Activated CD8-positive, alpha-beta T cell treated with anti-CD3 and anti-CD28 coated beads for 36 hours (primary cell): ENCODE measurements around the gene OVCA2. TPM values are rescaled to one million over a fixed set of nuclear protein-coding genes. Genes with fewer than 3 reads are reported as not detected.

Experiments used
- ATAC-seq: fragments of 200-7000 bp; cut with Tn5 transposase; one replicate; pipeline ENCODE4 v1.10.0; 2021; ENCODE audit warnings: mild to moderate bottlenecking, moderate library complexity
- CTCF ChIA-PET: fragments of 350-600 bp; sonication (Branson Sonifier 250); formaldehyde crosslinking; loops from one replicate; lab custom pipeline; 2021; ENCODE audit warnings: antibody characterized with exemption; lab: Charles Lee
- POLR2A ChIA-PET: fragments of 350-600 bp; sonication (Branson Sonifier 250); formaldehyde crosslinking; loops from one replicate; lab custom pipeline; 2021; ENCODE audit warnings: antibody characterized with exemption; lab: Charles Lee
- DNase-seq: peaks from one replicate; pipeline ENCODE4 v3.0.0-alpha.2; 2020
- H3K27ac Mint-ChIP-seq: one replicate; pipeline ENCODE4 v1.8.0; 2021; ENCODE audit warnings: mild to moderate bottlenecking, mixed read lengths
- H3K27me3 Mint-ChIP-seq: one replicate; pipeline ENCODE4 v1.8.0; 2021; ENCODE audit warnings: mixed read lengths
- H3K36me3 Mint-ChIP-seq: one replicate; pipeline ENCODE4 v1.8.0; 2021; ENCODE audit warnings: low read depth, mixed read lengths
- H3K4me1 Mint-ChIP-seq: one replicate; pipeline ENCODE4 v1.8.0; 2021; ENCODE audit warnings: low read depth, mixed read lengths
- H3K4me3 Mint-ChIP-seq: one replicate; pipeline ENCODE4 v1.8.0; 2021; ENCODE audit warnings: mild to moderate bottlenecking, moderate library complexity, mixed read lengths
- H3K9me3 Mint-ChIP-seq: one replicate; pipeline ENCODE4 v1.8.0; 2021; ENCODE audit warnings: mixed read lengths
- intact Hi-C: fragments of 100-400 bp; cut with micrococcal nuclease; formaldehyde crosslinking; loops from one replicate; pipeline ENCODE4 v1.10.0; 2022
- total RNA-seq, 2 experiments: library from RNA; stranded (reverse); gene quantifications; one replicate each; pipeline ENCODE4 v1.2.3, GENCODE V29; 2021
- TF ChIP-seq, protein P1 (sequence below): fragments of 200-600 bp; IDR thresholded peaks from one replicate; pipeline ENCODE4 v1.8.0; 2022; ENCODE audit warnings: antibody characterized with exemption, mild to moderate bottlenecking

The OVCA2 gene
- total RNA-seq, 2 experiments from 2014 or later, result 28.0 to 28.5 TPM

- TF ChIP-seq, protein P1, sequence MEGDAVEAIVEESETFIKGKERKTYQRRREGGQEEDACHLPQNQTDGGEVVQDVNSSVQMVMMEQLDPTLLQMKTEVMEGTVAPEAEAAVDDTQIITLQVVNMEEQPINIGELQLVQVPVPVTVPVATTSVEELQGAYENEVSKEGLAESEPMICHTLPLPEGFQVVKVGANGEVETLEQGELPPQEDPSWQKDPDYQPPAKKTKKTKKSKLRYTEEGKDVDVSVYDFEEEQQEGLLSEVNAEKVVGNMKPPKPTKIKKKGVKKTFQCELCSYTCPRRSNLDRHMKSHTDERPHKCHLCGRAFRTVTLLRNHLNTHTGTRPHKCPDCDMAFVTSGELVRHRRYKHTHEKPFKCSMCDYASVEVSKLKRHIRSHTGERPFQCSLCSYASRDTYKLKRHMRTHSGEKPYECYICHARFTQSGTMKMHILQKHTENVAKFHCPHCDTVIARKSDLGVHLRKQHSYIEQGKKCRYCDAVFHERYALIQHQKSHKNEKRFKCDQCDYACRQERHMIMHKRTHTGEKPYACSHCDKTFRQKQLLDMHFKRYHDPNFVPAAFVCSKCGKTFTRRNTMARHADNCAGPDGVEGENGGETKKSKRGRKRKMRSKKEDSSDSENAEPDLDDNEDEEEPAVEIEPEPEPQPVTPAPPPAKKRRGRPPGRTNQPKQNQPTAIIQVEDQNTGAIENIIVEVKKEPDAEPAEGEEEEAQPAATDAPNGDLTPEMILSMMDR, result no peak
These were observed 17.9 kb upstream of the OVCA2 start for GRCh38 chr17:2023692-2024571.

DNA sequence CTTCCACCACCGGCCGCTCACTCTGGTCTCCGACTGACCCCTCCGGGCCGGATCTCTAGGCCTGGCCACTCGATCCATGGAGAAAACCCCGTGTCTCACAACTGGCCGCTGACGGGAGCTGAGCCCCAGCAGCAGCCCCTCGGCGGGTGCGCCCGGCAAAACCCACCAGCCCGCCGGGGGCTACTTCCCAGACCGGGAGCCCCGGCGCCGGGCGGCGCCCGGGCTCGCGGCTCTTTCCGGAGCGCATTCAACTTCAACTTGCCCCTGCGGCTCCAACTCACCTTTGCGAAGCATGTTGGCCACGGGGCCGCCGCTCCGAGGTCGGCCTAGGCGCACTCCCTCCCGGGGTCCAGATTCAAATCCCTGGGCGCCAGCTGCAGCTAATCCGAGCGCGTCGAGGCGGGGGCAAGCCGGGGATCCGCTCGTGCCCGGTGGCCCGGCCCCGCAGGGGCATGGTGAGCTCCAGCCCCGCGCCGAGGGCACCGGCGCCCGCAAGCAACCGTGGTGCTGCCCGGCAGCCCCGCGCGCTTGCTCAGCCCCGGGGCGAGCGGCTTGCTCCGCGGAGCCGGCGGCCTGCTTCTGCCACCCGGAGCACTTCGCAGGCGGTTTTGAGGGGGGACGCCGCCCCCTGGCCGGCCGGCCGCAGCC is 17.1 kb upstream of the OVCA2 start:
- H3K27me3 Mint-ChIP-seq, result peaks cover 27% of the 10 kb centered on the region
- no peaks in the 10 kb centered on the region for H3K36me3 Mint-ChIP-seq
- no peaks in the 10 kb centered on the region for H3K9me3 Mint-ChIP-seq
- peak overlapping the region; percentile 71 for H3K4me3 Mint-ChIP-seq
- ChIA-PET POLR2A (interaction anchor here (0.8 to 0.9 kb wide), 2 partner anchors 33 to 312 kb away, joined by 3 to 4 read pairs; no protein-coding TSS in a partner anchor), CTCF (interaction anchor here (1.0 to 3.3 kb wide), 6 partner anchors 29 to 303 kb away, joined by 3 to 14 read pairs (median 4); partner anchors contain the start of gene HIC1)
- H3K4me1 Mint-ChIP-seq, result peaks cover 13% of the 10 kb centered on the region
- no peak overlapping the region for H3K27ac Mint-ChIP-seq
- ATAC-seq, result no peak
- intact Hi-C loops, result loop anchor here (5.0 kb wide), 1 partner anchor 117 kb away; no protein-coding TSS in a partner anchor
- no peak for DNase-seq
- TF ChIP-seq, protein P1, result no peak

More at GRCh38 chr17:2023692-2024571, 17.9 kb upstream of the OVCA2 start:
- Mint-ChIP-seq H3K9me3 (no peaks in the 10 kb centered on the region), H3K4me1 (peaks cover 11% of the 10 kb centered on the region), H3K4me3 (peak overlapping the region; percentile 71), H3K36me3 (no peaks in the 10 kb centered on the region), H3K27ac (no peak overlapping the region), H3K27me3 (peaks cover 27% of the 10 kb centered on the region)
- DNase-seq (peak; percentile 55), ATAC-seq (peak; percentile 6)
- intact Hi-C loops, result no loop called here
- POLR2A ChIA-PET, result interaction anchor here (0.8 to 1.0 kb wide), 2 partner anchors 272 to 311 kb away, joined by 3 to 4 read pairs; no protein-coding TSS in a partner anchor
- CTCF ChIA-PET, result interaction anchor here (0.7 to 3.3 kb wide), 5 partner anchors 114 to 307 kb away, joined by 3 to 14 read pairs (median 5); no protein-coding TSS in a partner anchor

- intact Hi-C loops, result loop anchor here (5.0 kb wide), 1 partner anchor 118 kb away; no protein-coding TSS in a partner anchor
These were observed 16.6 kb upstream of the OVCA2 start, which contains the start of gene RTN4RL1 for GRCh38 chr17:2025220-2025621. Gene RTN4RL1, minus strand, starts transcription at chr17:2025334. Its CDS starts 469 bp downstream, at chr17:2024865.

GRCh38 chr17:2025622-2026309 is 16.1 kb upstream of the OVCA2 start:
- DNase-seq, result peak; percentile 51
- ChIA-PET CTCF (interaction anchor here (1.0 to 3.3 kb wide), 7 partner anchors 28 to 304 kb away, joined by 3 to 14 read pairs (median 4); partner anchors contain the start of gene HIC1), POLR2A (interaction anchor here (0.9 to 1.2 kb wide), 2 partner anchors 32 to 116 kb away, joined by 3 read pairs; no protein-coding TSS in a partner anchor)
- Mint-ChIP-seq H3K4me3 (peak overlapping the region; percentile 60), H3K27ac (no peak overlapping the region), H3K9me3 (no peaks in the 10 kb centered on the region), H3K27me3 (peaks cover 27% of the 10 kb centered on the region), H3K4me1 (peaks cover 15% of the 10 kb centered on the region), H3K36me3 (no peaks in the 10 kb centered on the region)
- no peak for ATAC-seq
- TF ChIP-seq, protein P1, result peak; percentile 36
- intact Hi-C loops, result loop anchor here (5.0 kb wide), 1 partner anchor 118 kb away; no protein-coding TSS in a partner anchor

More at GRCh38 chr17:2025220-2025621, 16.6 kb upstream of the OVCA2 start, which contains the start of gene RTN4RL1:
- ATAC-seq, result peak; percentile 32
- DNase-seq, result peak; percentile 75
- Mint-ChIP-seq H3K9me3 (no peaks in the 10 kb centered on the region), H3K27ac (no peak within 1 kb of the TSS), H3K36me3 (no peaks in the 10 kb centered on the region), H3K4me3 (peak within 1 kb of the TSS; percentile 71), H3K4me1 (peaks cover 13% of the 10 kb centered on the region), H3K27me3 (peaks cover 27% of the 10 kb centered on the region)
- ChIA-PET CTCF (interaction anchor here (1.0 to 3.3 kb wide), 7 partner anchors 28 to 304 kb away, joined by 3 to 14 read pairs (median 4); partner anchors contain the start of gene HIC1), POLR2A (interaction anchor here (0.9 to 1.2 kb wide), 2 partner anchors 32 to 115 kb away, joined by 3 read pairs; no protein-coding TSS in a partner anchor)
- TF ChIP-seq, protein P1, result no peak
